ENCODE data around the gene WBP1L. TPM values are rescaled to one million over a fixed set of nuclear protein-coding genes. Genes with fewer than 3 reads are reported as not detected.

The WBP1L gene
- total and polyA plus RNA-seq, 2 of the 13 experiments (the other 11 are each of a cell fraction or from before 2014, with no cell fraction given): 8.3 to 12.3 TPM

DNA sequence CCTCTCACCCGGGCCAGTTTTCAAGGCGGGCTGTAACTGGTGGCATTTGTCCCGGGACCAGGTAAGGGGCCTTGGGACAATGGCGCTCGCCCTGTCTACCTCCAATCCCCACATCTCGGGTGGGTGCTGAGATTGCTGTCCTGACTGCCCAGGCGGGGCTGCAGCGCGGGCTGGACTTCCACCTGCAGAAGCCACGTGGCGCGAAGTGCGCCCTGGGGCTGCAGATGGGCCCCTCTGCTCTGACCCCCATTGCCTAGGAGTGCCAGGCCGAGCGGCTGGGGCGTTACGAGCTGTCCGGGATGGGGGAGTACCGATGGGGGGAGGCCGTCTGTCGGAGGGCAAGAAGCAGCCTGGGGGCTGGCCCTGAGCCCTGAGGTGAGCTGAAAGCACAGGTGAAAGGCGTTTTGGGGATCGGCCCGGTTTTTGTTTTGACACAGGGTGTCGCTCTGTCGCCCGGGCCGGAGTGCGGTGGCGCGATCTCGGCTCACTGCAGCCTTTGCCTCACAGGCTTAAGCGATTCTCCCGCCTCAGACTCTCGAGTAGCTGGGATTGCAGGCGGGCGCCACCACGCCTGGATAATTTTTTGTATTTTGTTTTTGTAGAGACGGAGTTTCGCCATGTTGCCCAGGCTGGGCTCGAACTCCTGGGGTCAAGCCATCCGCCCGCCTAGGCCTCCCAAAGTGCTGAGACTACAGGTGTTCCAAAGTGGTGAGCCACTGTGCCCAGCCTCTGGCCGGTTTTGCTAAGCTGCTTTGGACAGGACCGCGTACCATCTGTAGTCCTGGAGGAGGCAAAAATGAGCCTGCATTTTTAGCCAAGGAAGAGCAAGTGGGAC lies 28.9 kb upstream of the WBP1L start, which contains the start of gene SFXN2 (continued):
- no peak; the same call in 1 of the 2 replicates for TF ChIP-seq ESRRA (CRISPR knock-in tag; IDR thresholded peaks at IDR 0.05; ENCODE audit: low read depth)
- TF ChIP-seq, protein P1, sequence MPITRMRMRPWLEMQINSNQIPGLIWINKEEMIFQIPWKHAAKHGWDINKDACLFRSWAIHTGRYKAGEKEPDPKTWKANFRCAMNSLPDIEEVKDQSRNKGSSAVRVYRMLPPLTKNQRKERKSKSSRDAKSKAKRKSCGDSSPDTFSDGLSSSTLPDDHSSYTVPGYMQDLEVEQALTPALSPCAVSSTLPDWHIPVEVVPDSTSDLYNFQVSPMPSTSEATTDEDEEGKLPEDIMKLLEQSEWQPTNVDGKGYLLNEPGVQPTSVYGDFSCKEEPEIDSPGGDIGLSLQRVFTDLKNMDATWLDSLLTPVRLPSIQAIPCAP (CRISPR knock-in tag; IDR thresholded peaks at IDR 0.05; ENCODE audit: low read depth): peak; percentile 16; the same call in 1 of the 2 replicates
- no peak for TF ChIP-seq GZF1 (CRISPR knock-in tag; IDR thresholded peaks at IDR 0.05)
- 0 out of 2 replicates have a peak, but pooled peaks have one; percentile 62 for TF ChIP-seq MEIS1 (CRISPR knock-in tag; IDR thresholded peaks at IDR 0.05; ENCODE audit: borderline replicate concordance)
- TF ChIP-seq, protein P2, sequence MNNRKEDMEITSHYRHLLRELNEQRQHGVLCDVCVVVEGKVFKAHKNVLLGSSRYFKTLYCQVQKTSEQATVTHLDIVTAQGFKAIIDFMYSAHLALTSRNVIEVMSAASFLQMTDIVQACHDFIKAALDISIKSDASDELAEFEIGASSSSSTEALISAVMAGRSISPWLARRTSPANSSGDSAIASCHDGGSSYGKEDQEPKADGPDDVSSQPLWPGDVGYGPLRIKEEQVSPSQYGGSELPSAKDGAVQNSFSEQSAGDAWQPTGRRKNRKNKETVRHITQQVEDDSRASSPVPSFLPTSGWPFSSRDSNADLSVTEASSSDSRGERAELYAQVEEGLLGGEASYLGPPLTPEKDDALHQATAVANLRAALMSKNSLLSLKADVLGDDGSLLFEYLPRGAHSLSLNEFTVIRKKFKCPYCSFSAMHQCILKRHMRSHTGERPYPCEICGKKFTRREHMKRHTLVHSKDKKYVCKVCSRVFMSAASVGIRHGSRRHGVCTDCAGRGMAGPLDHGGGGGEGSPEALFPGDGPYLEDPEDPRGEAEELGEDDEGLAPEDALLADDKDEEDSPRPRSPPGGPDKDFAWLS (CRISPR knock-in tag; IDR thresholded peaks at IDR 0.05; ENCODE audit: borderline replicate concordance): no peak
- no peak for TF ChIP-seq ZNF7 (CRISPR knock-in tag; IDR thresholded peaks at IDR 0.05)
- TF ChIP-seq, protein P3, sequence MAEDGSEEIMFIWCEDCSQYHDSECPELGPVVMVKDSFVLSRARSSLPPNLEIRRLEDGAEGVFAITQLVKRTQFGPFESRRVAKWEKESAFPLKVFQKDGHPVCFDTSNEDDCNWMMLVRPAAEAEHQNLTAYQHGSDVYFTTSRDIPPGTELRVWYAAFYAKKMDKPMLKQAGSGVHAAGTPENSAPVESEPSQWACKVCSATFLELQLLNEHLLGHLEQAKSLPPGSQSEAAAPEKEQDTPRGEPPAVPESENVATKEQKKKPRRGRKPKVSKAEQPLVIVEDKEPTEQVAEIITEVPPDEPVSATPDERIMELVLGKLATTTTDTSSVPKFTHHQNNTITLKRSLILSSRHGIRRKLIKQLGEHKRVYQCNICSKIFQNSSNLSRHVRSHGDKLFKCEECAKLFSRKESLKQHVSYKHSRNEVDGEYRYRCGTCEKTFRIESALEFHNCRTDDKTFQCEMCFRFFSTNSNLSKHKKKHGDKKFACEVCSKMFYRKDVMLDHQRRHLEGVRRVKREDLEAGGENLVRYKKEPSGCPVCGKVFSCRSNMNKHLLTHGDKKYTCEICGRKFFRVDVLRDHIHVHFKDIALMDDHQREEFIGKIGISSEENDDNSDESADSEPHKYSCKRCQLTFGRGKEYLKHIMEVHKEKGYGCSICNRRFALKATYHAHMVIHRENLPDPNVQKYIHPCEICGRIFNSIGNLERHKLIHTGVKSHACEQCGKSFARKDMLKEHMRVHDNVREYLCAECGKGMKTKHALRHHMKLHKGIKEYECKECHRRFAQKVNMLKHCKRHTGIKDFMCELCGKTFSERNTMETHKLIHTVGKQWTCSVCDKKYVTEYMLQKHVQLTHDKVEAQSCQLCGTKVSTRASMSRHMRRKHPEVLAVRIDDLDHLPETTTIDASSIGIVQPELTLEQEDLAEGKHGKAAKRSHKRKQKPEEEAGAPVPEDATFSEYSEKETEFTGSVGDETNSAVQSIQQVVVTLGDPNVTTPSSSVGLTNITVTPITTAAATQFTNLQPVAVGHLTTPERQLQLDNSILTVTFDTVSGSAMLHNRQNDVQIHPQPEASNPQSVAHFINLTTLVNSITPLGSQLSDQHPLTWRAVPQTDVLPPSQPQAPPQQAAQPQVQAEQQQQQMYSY (CRISPR knock-in tag; IDR thresholded peaks at IDR 0.05): no peak
- TF ChIP-seq ZNF777 (CRISPR knock-in tag; IDR thresholded peaks at IDR 0.05): no peak
- TF ChIP-seq, protein P4, sequence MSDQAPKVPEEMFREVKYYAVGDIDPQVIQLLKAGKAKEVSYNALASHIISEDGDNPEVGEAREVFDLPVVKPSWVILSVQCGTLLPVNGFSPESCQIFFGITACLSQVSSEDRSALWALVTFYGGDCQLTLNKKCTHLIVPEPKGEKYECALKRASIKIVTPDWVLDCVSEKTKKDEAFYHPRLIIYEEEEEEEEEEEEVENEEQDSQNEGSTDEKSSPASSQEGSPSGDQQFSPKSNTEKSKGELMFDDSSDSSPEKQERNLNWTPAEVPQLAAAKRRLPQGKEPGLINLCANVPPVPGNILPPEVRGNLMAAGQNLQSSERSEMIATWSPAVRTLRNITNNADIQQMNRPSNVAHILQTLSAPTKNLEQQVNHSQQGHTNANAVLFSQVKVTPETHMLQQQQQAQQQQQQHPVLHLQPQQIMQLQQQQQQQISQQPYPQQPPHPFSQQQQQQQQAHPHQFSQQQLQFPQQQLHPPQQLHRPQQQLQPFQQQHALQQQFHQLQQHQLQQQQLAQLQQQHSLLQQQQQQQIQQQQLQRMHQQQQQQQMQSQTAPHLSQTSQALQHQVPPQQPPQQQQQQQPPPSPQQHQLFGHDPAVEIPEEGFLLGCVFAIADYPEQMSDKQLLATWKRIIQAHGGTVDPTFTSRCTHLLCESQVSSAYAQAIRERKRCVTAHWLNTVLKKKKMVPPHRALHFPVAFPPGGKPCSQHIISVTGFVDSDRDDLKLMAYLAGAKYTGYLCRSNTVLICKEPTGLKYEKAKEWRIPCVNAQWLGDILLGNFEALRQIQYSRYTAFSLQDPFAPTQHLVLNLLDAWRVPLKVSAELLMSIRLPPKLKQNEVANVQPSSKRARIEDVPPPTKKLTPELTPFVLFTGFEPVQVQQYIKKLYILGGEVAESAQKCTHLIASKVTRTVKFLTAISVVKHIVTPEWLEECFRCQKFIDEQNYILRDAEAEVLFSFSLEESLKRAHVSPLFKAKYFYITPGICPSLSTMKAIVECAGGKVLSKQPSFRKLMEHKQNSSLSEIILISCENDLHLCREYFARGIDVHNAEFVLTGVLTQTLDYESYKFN (CRISPR knock-in tag; conservative IDR thresholded peaks at IDR 0.05): no peak; the same call in 1 of the 2 replicates
- TF ChIP-seq SRF (IDR thresholded peaks at IDR 0.05; ENCODE audit: low read depth, low read length): no peak
- TF ChIP-seq, protein P5, sequence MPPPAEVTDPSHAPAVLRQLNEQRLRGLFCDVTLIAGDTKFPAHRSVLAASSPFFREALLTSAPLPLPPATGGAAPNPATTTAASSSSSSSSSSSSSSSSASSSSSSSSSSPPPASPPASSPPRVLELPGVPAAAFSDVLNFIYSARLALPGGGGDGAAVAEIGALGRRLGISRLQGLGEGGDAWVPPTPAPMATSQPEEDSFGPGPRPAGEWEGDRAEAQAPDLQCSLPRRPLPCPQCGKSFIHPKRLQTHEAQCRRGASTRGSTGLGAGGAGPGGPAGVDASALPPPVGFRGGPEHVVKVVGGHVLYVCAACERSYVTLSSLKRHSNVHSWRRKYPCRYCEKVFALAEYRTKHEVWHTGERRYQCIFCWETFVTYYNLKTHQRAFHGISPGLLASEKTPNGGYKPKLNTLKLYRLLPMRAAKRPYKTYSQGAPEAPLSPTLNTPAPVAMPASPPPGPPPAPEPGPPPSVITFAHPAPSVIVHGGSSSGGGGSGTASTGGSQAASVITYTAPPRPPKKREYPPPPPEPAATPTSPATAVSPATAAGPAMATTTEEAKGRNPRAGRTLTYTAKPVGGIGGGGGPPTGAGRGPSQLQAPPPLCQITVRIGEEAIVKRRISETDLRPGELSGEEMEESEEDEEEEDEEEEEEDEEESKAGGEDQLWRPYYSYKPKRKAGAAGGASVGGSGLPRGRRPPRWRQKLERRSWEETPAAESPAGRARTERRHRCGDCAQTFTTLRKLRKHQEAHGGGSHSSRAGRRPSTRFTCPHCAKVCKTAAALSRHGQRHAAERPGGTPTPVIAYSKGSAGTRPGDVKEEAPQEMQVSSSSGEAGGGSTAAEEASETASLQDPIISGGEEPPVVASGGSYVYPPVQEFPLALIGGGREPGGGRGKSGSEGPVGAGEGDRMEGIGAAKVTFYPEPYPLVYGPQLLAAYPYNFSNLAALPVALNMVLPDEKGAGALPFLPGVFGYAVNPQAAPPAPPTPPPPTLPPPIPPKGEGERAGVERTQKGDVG (CRISPR knock-in tag; IDR thresholded peaks at IDR 0.05; ENCODE audit: borderline replicate concordance): no peak
- TF ChIP-seq REL (CRISPR knock-in tag; conservative IDR thresholded peaks at IDR 0.05): peak; percentile 79
